GM12864 (cell line): Measurements from ENCODE around the gene PRPF38B.

Source experiments
- DNase-seq: peaks from one replicate; pipeline ENCODE4 v3.0.0-alpha.2; 2011; ENCODE audit warnings: low read depth
- H3K4me3 ChIP-seq: 2 replicates; pipeline ENCODE4 v1.5.1; 2011; ENCODE audit warnings: mild to moderate bottlenecking, low read depth, low read length, control low read depth
- CTCF ChIP-seq: IDR thresholded peaks from 2 replicates; pipeline ENCODE4 v1.5.1; 2011; ENCODE audit warnings: low read depth, mild to moderate bottlenecking, moderate library complexity, low read length, control low read depth, inconsistent platforms; ENCODE audit errors: missing control alignments

Gene PRPF38B

DNA sequence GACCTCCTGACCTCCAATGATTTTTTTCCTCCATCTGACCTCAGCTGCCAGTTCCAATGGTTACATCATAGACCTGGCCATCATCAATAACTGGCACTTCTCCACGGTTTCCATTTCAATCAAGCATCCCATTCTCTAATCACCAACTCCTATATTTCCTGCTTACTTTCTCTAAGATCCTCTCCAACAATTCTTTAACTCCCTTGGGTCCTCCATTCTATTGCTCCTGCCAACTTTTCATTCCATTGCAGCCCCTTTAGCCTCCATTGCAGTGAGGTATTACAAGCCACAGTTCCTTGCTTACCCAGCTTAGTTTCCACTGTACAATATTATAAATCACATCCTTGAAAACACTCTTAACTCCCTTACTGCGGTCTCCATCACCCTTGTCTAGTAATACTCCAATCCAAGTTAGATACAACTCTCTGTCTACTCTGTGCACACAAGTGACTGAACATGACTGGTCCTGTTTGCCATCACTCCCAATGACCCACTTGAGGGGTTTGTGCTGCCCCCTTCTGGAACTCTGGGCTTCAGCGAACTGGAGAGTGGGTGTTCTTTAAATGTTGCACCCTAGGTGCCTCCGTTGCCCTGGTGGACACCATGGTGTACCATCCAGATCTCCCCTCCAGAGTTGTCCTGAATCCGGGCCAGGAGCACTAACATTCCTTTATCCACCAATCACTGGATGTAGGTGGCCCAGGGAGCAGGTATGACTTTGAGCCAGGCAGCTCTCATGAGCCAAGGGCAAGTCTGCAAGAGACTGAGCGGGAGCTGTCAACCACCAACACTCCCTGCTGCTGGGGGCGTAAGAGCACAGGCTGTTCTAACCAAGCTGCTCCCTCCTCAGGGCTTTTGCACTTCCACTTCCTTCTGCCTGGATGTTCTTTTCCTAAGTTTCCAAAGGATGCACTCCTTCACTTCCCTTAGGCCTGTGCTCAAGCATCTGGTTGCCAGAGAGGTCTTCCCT, 16.9 kb downstream of the PRPF38B start:
- no peak overlapping the region for H3K4me3 ChIP-seq
- TF ChIP-seq CTCF: peak; percentile 63
- DNase-seq: peak; percentile 16

GRCh38 chr1:108712606-108713150, 20.6 kb downstream of the PRPF38B start, which contains the start of gene FNDC7:
FNDC7 (plus strand) TSS chr1:108712908; CDS start chr1:108712934, 26 bp downstream.
- no peak for DNase-seq
- TF ChIP-seq CTCF: no peak
- no peak within 1 kb of the TSS for H3K4me3 ChIP-seq

GRCh38 chr1:108715932-108716331, 23.8 kb downstream of the PRPF38B start:
- H3K4me3 ChIP-seq: no peak overlapping the region
- DNase-seq: no peak
- no peak for TF ChIP-seq CTCF

DNA sequence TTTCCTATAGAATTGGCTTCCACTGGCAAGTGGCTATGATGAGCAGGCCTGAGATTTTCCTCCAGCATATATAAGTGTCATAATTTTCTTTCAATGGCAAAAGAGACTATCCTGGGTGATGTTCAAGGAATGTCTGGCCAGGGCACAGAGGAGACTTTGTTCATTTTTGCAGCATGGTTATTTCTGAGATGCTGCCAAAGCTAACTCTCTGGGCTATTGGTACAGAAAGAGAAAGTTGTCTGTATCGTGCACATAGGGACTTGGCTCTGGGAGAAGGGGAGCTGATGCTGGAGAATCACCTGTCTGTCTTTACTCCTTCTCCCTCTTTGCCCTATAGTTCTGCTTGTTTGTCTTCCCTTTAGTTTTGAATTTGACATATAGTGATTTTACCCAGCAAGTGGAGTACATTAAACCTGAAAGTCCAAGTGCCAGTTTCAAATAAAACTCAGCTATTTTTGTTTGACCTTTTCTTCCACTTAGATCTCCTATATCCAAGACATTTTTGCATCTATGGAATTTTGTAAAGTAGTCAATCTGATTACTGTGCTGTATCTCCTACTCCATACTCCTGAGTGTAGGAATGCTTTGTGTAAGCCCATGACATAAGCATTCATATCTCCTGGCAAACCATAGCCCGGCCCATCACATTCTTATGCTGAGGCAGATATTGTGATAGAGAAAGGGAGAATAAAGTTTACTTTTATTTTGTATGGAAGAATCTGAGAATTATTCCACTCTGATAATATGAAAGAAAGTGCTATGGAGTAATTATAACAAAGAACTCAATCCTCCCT, 24.5 kb downstream of the PRPF38B start:
- no peak for DNase-seq
- no peak overlapping the region for H3K4me3 ChIP-seq
- TF ChIP-seq CTCF: no peak

- no peak for DNase-seq
- TF ChIP-seq CTCF: no peak
- no peak overlapping the region for H3K4me3 ChIP-seq
Measured at GRCh38 chr1:108717774-108718316, 25.7 kb downstream of the PRPF38B start.

GRCh38 chr1:108718927-108719655, 27.0 kb downstream of the PRPF38B start:
- DNase-seq: no peak
- no peak overlapping the region for H3K4me3 ChIP-seq
- no peak for TF ChIP-seq CTCF
